Activated naive CD4-positive, alpha-beta T cell treated with anti-CD3 and anti-CD28 coated beads, Interleukin-2, amount 50 U/mL, for 16 hours (primary cell): ENCODE data around the gene RBKS.
"Not testable (repeated sequence)": the region's sequence is repeated elsewhere in the genome, so short reads cannot be mapped to it uniquely, and the experiment has no call there.

Experiments
- DNase-seq: peaks from one replicate; pipeline ENCODE4 v3.0.0-alpha.2; 2020

The RBKS gene

GRCh38 chr2:27870724-27871123, 19.5 kb downstream of the RBKS start:
- no peak for DNase-seq

GRCh38 chr2:27869763-27870162, 20.4 kb downstream of the RBKS start:
- DNase-seq = no peak

- no peak for DNase-seq
Measured at GRCh38 chr2:27866237-27866636, 23.9 kb downstream of the RBKS start.

GRCh38 chr2:27863955-27864354, 26.2 kb downstream of the RBKS start:
- not testable (repeated sequence) for DNase-seq

GRCh38 chr2:27863146-27863545, 27.0 kb downstream of the RBKS start:
- DNase-seq = no peak

- no peak for DNase-seq
Measured at GRCh38 chr2:27860111-27860510, 30.1 kb downstream of the RBKS start.

GRCh38 chr2:27857417-27858172, 32.6 kb downstream of the RBKS start:
- no peak for DNase-seq

GRCh38 chr2:27856956-27857355, 33.2 kb downstream of the RBKS start:
- no peak for DNase-seq

- no peak for DNase-seq
Measured at GRCh38 chr2:27856386-27856785, 33.8 kb downstream of the RBKS start.

- DNase-seq = no peak
Measured at GRCh38 chr2:27855476-27855875, 34.7 kb downstream of the RBKS start.

GRCh38 chr2:27854229-27854862, 35.8 kb downstream of the RBKS start:
- no peak for DNase-seq

- DNase-seq = no peak
Measured at GRCh38 chr2:27852691-27853090, 37.5 kb downstream of the RBKS start.

- DNase-seq = no peak
Measured at GRCh38 chr2:27849558-27850205, 40.5 kb downstream of the RBKS start.

- DNase-seq = no peak
Measured at GRCh38 chr2:27847333-27847732, 42.9 kb downstream of the RBKS start.

- no peak for DNase-seq
Measured at GRCh38 chr2:27844821-27845255, 45.3 kb downstream of the RBKS start.

GRCh38 chr2:27843992-27844391, 46.2 kb downstream of the RBKS start:
- DNase-seq = no peak

GRCh38 chr2:27842894-27843293, 47.3 kb downstream of the RBKS start:
- no peak for DNase-seq

- no peak for DNase-seq
Measured at GRCh38 chr2:27839022-27839618, 51.1 kb downstream of the RBKS start.

GRCh38 chr2:27838502-27838901, 51.7 kb downstream of the RBKS start:
- DNase-seq = no peak

- DNase-seq = no peak
Measured at GRCh38 chr2:27833931-27834330, 56.3 kb downstream of the RBKS start.

- DNase-seq = no peak
Measured at GRCh38 chr2:27832396-27832795, 57.8 kb downstream of the RBKS start.

- no peak for DNase-seq
Measured at GRCh38 chr2:27831279-27832050, 58.7 kb downstream of the RBKS start.

- no peak for DNase-seq
Measured at GRCh38 chr2:27830656-27831055, 59.5 kb downstream of the RBKS start.
